Neural cell (in vitro differentiated cells): ENCODE measurements around the gene GLIPR1L2.

Experiments
- CTCF ChIP-seq: fragments of 450-650 bp; IDR thresholded peaks from 2 replicates; pipeline ENCODE4 v1.5.1; 2014; ENCODE audit warnings: antibody characterized with exemption, mild to moderate bottlenecking, moderate library complexity; ENCODE audit not compliant: poor library complexity, severe bottlenecking
- EP300 ChIP-seq: fragments of 450-650 bp; conservative IDR thresholded peaks from 2 replicates; pipeline ENCODE4 v1.6.1; 2014; ENCODE audit warnings: antibody characterized with exemption, mild to moderate bottlenecking, moderate library complexity; ENCODE audit not compliant: poor library complexity, severe bottlenecking
- POLR2AphosphoS5 ChIP-seq: IDR thresholded peaks from 2 replicates; pipeline ENCODE4 v1.6.1; 2012
- RAD21 ChIP-seq: fragments of 450-650 bp; conservative IDR thresholded peaks from 2 replicates; pipeline ENCODE4 v1.6.1; 2014; ENCODE audit warnings: antibody characterized with exemption, mild to moderate bottlenecking, moderate library complexity
- REST ChIP-seq: IDR thresholded peaks from 2 replicates; pipeline ENCODE4 v1.6.1; 2012; ENCODE audit warnings: borderline replicate concordance
- TAF1 ChIP-seq: IDR thresholded peaks from 2 replicates; pipeline ENCODE4 v1.6.1; 2012; ENCODE audit warnings: low read depth

GRCh38 chr12:75444429-75445136, 53.7 kb downstream of the GLIPR1L2 start:
- TF ChIP-seq EP300, result peak; percentile 37
- no peak for TF ChIP-seq CTCF
- TF ChIP-seq TAF1, result no peak
- TF ChIP-seq POLR2AphosphoS5, result peak; percentile 23
- no peak for TF ChIP-seq REST
- TF ChIP-seq RAD21, result no peak
